Measurements from ENCODE around the gene PTPRG.

Gene PTPRG

DNA sequence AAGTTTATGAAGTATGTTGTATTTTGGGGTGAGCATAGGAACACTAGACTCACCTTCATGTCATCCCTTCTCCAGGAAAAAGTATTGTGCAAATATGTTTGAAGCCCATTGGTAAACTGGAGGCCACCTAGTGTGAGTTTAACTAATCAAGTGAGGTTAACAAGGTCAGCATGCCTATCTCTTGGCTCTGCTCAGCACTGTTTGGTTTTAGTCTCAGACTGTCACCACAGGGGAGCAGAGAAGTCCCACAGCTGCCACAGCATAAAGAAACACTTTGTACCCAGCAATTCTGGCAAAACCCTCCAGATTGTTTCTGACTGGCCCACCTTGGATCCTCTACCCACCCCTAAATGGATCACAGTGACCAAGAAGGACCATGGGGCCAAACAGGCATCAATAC is 659.2 kb downstream of the PTPRG start:
- DNase-seq, result no peak

GRCh38 chr3:62225051-62225450 is 663.7 kb downstream of the PTPRG start:
- DNase-seq, result no peak

DNA sequence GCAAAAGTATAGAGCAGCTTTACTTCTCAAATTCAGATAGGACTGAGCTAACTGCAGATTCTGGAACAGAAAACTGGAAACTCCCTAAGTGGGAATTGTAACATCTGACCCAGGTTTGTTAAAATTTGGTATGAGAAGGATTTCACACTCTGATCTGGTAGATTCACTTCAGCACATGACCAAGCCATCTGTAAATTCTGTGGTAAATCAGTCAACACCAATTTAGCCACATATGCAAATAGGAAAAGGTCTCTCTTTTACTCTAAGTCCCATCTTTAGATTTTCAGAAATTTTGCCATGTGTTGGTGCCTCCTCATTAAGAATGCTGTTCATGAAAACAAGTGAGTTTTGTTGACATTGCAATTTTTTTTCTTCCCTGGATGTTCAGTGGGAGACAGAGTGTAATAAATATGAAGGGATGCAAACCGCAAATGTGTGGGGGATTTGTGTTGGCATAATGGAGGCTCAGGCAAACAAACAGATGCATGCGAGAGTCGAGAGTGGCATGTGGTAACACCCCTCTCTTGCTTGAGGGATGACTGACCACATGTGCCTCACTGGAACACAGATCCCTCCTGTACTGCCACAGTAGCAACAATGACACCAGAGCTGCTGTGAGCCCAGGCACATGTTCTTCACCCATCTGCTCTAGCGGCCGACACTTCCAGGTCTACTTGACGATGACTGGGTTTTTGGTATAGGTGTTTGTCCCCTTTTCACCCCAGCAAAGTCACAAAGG is 665.4 kb downstream of the PTPRG start:
- no peak for DNase-seq

DNA sequence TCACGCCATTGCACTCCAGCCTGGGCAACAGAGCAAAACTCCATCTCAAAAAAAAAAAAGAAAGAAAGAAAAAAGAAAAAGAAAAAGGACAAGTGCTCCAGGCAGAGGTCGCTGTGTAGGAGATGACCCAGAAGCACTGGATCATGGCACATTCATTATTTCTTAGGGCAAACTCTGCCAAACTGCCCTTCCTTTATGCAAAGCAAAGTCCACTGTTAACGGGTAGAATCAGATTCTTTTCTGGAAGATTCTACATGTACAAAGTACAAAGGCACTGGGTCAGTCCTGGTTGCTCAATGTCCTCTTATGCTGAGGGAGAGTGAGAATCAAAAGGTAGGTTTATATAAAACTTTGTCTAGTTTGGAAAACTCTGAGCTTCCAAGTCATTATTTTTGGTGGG is 667.1 kb downstream of the PTPRG start:
- DNase-seq, result no peak

DNA sequence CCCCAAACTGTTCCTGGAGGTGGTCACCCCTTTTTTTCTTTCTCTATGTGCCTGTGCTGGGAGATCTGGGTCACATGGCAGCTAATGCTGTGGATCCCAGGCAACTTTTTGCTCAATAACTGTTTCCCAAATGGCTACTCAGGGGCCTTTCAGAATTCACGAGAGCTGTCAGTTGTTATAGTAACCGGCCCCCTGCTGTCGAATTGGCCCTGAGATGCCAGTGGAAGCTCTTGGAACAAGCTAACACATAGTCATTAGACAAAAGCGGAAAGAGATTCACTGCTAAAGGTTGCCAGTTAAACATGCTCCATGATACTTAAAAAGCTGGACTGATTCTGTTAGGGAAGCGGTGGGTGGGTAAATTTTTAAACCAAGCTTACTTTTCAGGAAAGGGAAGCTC is 667.8 kb downstream of the PTPRG start:
- no peak for DNase-seq

DNA sequence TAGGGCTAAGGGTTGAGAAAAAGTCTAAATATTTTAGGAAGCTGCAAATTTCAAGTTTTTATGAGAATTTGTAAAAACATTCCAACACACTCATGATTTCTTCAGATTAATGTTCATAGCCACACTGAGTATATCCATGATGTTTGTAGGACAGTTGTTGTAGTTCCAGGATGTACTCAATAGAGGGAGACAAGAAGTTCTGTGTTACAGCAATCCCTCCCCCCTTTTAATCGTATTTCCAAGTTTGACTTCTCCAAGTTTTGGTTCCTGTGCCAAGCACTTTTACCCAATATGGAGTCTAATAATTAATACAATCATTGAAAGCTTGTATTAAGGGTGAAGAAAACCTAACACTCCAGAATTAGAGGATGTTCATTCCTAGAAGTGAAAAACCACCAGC is 668.5 kb downstream of the PTPRG start:
- DNase-seq, result no peak

- DNase-seq, result no peak
These were observed 671.7 kb downstream of the PTPRG start for GRCh38 chr3:62233065-62233464.

DNA sequence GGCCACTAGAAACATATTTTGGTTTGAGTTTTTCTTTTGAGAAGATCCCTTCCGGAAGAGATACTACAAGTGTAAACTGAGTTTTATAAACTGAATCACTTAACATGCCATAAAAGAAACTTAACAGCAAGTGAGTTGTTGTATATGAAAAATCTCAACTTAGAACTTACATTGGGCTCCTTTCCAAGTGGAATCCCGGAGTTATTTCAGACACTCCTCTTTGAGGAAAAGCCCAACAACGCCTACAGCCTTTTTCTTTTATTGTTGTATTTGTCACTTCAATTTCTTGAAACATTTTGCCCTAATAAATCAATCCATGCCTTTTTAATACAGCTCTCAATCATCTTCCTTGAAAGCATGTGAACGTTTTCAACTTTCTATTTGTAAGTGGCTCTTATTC is 674.6 kb downstream of the PTPRG start:
- no peak for DNase-seq

GRCh38 chr3:62237286-62237948 is 676.0 kb downstream of the PTPRG start:
- DNase-seq, result no peak

DNA sequence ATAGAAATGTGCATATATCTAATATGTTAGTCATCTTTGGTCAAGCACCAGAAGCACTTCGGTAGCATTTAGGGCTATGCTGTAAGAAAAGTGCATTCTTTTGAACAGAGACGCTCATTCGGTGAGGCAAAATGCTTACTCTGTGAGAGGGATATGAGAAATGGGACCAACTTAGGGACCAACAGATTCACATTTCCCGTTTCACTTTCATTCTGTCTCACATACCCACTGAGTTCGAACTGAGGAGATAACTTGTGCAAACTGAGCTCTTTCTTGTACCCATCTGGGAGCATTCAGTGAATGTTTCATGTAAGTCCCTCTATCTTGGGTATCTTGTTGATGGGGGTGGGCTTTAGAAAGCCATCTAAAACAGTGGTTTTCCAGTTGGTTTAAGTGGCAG is 676.6 kb downstream of the PTPRG start:
- DNase-seq, result no peak

DNA sequence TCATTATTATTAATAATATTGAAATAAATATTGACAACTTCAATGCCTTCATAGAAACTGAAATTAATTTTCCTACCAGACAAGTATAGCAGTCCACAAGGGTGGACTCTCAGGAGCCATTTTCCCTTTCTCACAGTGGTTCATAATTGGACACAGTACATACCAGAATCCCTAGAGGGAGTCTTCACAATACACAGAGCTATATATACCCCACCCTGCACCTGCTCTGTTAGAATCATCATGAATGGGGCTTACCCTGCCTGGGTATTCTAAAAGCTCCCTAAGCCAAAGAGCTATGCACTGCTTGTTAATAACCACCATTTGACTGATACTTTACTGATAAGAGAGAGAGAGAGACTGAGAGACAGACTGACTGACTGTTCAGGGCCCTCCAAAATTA is 677.1 kb downstream of the PTPRG start:
- no peak for DNase-seq

- no peak for DNase-seq
These were observed 679.9 kb downstream of the PTPRG start for GRCh38 chr3:62241279-62241678.

- no peak for DNase-seq
These were observed 681.6 kb downstream of the PTPRG start for GRCh38 chr3:62242831-62243509.

DNA sequence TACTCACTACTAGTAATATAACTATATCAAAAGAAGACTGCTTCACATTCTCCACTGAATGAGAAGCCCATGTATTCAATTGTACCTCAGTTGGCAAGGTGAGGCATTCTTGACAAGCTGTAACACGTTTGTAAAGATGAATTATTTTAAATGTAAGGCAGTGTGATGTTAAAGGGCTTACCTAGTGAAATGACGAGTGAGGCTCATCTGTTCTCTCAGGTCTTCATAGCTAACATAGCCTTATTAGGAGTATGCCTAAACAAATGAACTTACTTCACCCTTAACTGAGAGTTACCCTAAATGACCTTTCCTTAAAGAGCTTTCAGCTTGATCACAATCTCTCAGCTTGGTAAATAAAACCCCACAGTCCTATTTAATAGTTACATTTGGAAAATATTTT is 684.7 kb downstream of the PTPRG start:
- DNase-seq, result no peak

GRCh38 chr3:62246985-62247384 is 685.6 kb downstream of the PTPRG start:
- DNase-seq, result no peak

DNA sequence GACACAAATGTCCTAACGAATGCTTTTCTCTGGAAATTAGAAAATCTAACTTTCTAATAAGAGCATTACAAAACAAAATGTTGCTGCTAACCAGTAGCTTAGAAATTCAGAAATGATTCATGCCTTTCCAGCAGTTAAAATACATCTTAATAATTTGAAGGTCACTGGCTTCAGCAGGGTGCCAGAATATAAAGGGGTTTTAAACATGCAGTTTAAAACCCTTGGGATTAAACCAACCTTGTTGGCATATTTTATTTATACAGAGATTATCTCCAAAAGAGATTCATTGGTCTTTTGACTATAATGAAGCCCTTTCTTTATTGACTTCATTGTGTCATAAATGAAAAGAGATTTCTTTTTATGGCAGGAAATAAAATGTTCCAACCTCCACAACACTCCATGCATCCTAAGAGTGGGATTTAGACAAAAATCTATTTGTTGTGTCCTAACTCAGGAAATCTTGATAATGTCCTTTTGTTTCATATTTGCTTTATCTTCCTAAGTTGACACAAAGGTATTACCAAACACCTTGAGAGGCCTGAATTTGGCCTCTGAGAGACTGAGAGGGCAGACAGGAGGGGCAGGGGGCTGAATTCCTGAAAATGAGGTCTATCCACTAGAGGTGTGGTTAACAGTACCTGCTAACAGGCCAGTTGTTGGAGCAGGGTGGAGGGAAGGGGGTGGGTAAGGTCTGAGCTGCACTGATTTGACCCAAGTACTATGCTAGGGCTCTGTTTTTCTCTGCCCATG is 687.5 kb downstream of the PTPRG start:
- no peak for DNase-seq

GRCh38 chr3:62249484-62249776 is 688.1 kb downstream of the PTPRG start:
- DNase-seq, result no peak

GRCh38 chr3:62249855-62250543 is 688.6 kb downstream of the PTPRG start:
- DNase-seq, result no peak

DNA sequence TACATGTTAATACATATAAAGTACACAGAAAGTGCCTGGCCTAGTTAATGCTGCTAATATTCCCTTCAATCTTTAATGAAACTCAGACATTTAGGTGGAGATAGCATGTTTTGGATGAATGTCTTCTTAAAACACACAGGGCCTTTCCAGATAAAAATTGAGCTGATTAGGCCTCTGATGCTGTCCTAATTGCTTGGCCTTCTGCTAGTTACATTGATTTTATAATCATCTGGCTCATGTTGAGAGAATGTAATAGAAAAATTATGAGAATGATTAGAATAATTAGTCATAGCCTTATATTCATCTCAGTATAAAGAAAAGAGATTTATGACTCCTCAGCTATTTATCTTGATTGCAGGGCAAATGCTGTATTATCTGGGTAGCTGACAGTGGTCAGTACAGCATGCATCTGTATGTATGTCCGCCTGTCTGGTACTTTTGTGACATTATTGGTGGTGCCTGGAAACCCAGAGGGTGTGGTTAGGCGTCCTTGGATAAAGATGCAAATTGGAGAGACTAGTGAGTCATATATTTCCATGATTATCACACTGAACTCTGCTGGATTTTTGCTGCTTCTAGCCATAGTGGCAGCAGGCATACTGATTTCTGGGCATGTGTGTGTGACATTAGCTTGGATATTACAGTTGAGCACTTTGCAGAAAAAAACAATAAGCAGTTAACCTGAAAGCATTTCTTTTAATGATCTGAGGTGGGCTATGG is 691.2 kb downstream of the PTPRG start:
- no peak for DNase-seq

DNA sequence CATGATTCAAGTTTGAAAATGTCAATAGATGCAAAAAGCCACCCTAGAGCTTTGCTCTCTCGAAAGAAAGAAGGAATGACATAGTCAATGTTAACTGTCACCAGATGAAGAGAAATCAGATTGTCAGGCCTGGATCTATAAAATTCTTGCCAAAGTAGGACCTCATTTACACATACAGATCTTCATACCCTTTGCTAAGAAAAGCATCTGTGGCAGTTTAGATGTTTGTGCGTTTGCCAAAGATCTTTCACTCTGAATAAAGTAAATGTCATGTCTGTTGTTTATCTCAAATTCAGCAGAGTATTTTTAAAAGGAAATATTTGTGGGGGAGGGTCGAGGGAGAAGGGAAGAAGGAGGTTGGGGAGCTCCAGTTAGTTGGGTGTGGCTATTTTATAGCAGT is 692.6 kb downstream of the PTPRG start:
- no peak for DNase-seq

- no peak for DNase-seq
These were observed 694.4 kb downstream of the PTPRG start for GRCh38 chr3:62255758-62256157.

GRCh38 chr3:62259924-62260323 is 698.6 kb downstream of the PTPRG start:
- no peak for DNase-seq

All from CD4-positive, alpha-beta T cell treated with Interleukin-4 for 4 hours (primary cell).